Stimulated activated CD4-positive, alpha-beta T cell treated with anti-CD3 and anti-CD28 coated beads, Interleukin-4, amount 100 ng/mL, for 1 hour (primary cell): ENCODE measurements around the gene AOX1.
"Not testable (repeated sequence)": the region's sequence is repeated elsewhere in the genome, so short reads cannot be mapped to it uniquely, and the experiment has no call there.

Experiments used
- DNase-seq: peaks from one replicate; pipeline ENCODE4 v3.0.0-alpha.2; 2020

AOX1 gene

DNA sequence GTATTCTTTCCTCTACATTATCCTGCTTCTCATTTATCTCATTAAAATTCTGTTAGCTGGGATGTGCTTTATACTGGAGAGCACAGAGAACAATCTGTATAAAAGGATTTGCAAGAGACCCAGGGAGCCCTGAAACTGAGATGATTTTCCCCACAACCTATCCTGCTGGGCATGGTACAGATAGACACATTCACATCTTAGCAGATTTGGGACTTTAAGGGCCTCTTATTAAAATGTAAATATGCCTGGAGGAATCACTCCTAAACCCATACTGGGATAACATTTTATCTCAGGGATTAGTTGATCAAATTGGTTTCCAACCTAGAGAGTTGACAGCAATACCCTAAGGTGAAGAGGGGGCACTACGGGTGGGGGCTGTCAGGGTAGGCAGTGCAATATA lies 45.5 kb downstream of the AOX1 start:
- DNase-seq = no peak

- no peak for DNase-seq
Observed at GRCh38 chr2:200634231-200634964, 48.6 kb downstream of the AOX1 start.

DNA sequence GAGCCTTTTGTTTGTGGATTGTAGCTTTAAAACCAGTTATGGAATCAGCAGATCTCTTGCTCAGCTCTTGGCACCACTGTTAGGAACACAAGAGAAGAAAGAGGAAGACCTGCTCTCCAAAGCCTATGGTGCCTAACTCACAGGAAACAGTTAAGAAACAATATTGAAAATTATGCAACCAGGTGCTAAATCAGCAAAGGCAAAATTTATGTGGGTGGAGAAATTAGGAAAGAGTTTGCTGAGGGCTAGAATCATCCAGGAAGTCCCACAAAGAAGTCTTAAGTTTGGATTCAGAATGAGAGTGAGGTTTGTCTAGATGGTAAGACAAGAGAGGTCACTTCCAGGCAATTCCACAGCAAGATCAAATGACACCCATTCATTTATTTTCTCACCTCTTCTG lies 49.4 kb downstream of the AOX1 start:
- no peak for DNase-seq

DNA sequence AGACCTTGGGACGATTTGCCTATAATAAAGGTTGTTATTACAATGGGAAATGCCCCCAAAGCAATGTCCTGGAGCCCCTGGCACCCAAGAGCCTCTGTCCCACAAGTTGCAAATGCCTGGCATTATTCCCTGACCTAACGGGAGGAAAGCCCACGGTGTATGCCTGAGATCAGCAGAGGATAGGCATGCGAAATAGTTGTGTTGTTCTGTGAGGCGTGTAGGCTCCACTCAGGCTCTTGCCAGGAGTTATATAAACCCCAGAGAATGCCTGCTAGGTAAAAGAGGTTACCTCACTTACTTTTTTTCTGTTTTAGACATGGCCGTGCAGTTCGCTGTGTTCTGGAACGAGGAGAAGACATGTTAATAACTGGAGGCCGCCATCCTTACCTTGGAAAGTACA lies 52.1 kb downstream of the AOX1 start:
- DNase-seq = no peak

- DNase-seq = no peak
Observed at GRCh38 chr2:200640176-200640575, 54.4 kb downstream of the AOX1 start.

- no peak for DNase-seq
Observed at GRCh38 chr2:200640901-200641300, 55.1 kb downstream of the AOX1 start.

DNA sequence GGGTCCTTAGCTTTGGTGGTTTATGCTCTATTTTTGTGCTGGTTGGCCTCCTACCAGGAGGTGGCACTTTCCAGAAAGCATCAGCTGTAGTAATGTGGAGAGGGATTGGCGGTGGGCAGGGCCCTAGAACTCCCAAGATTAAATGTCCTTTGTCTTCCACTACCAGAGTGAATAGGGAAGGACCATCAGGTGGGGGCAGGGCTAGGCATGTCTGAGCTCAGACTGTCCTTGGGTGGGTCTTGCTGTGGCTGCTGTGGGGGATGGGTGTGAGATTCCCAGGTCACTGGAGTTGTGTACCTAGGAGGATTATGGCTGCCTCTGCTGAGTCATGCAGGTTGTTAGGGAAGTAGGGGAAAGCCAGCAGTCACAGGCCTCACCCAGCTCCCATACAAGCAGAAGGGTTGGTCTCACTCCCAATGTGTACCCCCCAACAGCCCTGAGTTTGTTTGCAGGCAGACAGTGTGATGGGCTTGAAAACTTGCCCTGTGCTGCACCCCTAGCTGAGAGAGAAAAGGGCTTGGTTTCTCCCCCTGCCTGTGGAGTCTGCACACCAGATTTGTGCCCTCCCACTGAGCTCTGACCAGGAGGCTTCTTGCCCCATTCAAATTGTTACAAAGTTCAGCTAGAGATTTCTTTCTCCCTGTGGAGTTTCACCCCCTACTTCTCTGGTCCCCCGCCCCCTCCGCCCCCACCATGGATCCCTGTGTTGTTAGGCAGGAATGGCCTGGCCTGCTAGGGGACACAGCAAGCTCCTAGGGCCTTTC lies 62.9 kb downstream of the AOX1 start:
- not testable (repeated sequence) for DNase-seq

- DNase-seq = no peak
Observed at GRCh38 chr2:200649724-200650123, 63.9 kb downstream of the AOX1 start.

- DNase-seq = no peak
Observed at GRCh38 chr2:200650195-200650594, 64.4 kb downstream of the AOX1 start.

DNA sequence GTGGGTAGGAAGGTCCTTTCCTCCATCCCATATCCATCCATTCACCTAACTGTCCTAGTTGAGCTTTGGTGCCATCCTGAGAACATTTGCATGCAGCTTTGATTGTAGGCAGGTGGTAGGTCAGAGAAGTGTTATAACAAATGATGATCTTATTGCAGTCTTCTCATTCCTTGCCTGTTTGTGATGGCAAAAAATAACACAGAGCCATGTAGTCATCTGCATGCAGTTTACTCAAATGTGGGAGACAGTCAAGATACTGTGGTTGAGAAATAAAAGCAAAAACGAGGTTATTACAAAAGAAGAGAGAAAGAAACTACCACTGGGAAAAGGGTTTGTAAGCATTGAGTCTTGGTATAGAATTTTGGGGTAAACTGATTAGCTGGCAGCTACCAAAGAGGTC lies 66.3 kb downstream of the AOX1 start:
- DNase-seq = no peak

DNA sequence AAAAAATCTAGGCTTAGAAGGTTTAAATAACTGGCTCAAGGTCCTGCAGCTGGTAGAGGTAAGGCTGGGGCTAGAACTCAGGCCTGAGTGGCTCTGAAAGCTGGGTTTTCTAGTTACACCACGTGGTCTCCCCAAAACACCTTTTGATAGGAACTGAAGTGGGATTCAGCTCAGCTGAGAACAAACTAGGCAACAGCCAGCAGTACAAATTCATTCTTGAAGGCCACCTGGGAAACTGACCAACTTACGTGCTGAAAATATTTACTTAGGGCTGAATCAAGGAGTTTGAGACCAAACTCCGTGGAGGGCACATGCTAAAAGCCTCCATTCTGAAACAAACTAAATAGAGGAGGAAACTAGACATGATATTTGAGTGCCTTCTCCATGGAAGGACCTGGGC lies 67.2 kb downstream of the AOX1 start:
- DNase-seq = no peak

DNA sequence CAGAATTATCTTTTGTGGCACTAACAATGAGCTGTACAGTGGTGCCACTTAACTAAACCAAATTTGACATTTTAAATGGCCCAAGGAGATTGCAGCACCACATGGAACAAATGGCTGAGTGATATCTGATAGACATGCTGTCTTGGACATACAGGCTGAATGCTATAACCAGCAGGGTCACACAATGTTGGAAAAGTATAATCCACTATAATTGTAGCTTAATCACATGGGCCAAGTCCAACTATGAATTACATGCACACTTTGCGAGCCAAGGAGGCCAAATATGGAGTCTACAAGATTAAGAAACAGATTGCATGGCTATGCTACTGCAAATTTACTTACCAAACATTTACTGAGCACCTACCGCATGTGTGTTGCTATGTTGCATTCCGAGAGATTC lies 69.0 kb downstream of the AOX1 start:
- no peak for DNase-seq

DNA sequence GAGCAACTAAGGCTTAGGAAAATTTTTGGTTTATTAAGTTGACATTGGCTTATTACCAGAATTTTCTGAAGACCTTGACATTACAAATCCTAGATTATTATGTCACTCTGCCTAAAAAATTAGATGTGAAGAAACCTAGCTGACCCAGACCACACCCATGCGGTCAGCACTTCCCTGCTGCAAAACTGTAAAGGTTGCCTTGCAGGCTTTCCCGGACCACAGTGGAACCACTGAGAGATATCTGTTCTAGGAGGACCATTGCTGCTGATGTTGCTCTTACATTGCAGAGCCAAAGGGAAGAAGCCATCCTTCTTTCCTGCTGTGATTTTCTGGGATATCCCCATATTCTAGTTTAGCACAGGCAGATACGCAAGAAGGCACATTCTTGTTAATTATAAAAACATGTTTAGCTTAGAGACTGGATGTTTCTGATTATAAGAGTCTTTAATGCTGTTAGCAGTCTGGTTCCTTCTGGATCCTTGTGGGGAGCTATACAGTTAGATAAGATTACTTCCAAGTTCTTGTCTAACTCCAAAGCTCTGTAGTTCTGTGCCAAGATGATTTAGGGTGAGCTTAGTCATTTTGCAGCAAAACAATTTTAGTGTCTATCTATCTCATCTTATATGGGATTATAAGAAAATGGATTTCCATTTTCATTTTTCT lies 70.2 kb downstream of the AOX1 start:
- DNase-seq = no peak

DNA sequence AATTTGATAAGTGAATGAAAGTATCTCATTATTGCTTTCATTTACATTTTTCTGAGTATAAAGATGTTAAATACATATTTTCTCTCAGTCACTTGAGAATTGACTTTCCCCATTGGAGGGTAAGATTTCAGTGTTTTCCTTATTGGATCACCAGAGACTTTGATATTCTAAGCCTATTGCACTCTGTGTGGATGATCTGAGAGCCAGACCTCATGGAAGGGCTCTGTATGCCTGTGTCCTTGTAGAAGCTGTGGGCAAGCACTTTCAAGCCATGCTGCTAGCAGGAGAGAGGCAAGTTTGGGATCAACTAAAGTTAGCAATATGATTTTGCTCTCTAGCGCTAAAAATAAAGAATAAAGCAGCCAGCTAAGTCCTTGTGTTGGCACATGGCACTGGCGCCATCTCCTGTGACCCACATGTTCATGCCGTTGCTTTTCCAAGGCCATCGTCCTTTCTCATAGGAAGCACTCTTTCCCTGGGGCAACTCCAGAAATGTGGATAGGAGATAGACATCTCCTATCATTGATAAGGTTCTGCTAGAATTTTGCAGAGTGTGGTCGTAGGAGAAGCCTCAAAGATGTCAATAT lies 72.6 kb downstream of the AOX1 start:
- no peak for DNase-seq

DNA sequence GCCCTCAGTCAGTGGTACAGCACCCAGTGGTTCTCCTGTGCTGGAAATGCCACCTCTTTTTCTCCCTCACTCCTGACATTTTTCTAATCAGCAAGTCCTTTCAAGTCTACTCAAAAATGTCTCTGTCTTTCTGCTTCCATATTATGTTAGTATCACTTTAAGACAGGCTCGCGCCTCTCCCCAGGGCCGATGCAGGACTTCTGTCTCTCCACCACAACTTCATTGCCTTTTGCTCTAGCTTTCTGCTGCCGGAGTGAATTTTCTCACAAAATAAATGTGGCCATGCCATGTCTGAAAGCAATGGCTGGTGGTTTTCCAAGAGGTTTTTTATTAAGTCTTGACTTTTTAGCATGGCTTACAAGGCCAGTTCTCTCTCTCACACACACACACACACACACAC lies 73.6 kb downstream of the AOX1 start:
- DNase-seq = no peak

DNA sequence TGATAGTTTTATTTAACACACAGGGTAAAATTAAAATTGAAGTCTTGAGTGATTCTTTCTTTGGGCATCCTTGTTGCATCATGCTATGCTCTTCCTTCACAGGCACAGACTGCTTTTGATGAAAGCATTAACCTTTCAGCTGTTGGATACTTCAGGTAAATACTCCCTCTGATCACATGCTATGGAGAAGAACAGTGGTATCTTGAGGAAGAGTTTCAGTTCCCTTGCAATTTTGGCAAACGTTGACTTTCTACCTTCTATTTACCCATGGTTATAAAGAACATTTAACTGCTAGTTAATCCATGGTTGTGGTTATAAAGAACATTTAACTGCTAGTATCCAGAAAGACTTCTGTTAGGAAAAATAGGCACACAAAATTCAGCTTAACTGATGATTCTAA lies 75.7 kb downstream of the AOX1 start:
- DNase-seq = no peak

DNA sequence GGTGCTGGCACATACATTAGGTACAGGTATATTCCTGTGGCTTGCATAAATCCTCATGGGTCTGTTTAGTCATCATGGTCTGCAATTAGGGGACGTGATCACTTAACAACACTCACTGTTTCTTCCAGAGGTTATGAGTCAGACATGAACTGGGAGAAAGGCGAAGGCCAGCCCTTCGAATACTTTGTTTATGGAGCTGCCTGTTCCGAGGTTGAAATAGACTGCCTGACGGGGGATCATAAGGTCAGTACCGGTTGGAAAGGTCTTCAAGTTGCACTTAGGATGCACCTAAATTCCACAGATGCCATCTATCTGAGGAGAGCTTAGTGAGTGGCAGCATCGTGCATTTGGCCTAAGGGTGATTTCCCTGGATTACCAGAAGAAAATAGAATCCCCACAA lies 76.9 kb downstream of the AOX1 start:
- DNase-seq = no peak

GRCh38 chr2:200664770-200665494 lies 79.1 kb downstream of the AOX1 start:
- no peak for DNase-seq

- no peak for DNase-seq
Observed at GRCh38 chr2:200665626-200666453, 80.0 kb downstream of the AOX1 start.

DNA sequence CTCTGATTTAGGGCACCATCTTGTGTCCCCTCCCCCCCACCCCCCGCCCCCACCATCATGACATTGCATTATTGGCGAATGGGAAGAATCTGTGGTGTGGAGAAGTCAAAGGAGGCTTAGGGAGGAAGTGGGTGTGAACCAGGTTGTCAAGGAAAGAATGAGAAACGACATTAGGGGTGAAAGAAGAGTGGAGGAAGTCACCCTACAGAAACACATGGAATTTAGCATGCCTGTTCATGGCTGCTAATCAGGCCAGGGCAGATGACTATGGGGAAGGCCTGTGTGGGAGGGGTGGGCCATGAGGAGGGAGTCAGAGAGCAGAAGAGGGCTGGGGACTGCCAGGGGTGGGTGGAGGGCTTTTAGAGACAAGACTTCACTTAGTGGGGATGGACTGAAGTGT lies 81.6 kb downstream of the AOX1 start:
- DNase-seq = no peak

DNA sequence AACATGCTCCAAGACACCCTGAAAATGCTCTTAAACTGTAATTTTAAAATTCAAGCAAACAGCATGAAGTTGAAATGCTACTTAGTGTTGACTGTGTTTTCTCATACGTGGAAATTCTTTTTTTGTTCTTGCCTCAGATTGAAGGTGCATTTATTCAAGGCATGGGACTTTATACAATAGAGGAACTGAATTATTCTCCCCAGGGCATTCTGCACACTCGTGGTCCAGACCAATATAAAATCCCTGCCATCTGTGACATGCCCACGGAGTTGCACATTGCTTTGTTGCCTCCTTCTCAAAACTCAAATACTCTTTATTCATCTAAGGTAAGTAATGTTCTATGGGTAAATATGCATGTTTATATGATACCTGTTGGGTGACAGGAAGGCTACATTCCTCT lies 82.7 kb downstream of the AOX1 start:
- no peak for DNase-seq

DNA sequence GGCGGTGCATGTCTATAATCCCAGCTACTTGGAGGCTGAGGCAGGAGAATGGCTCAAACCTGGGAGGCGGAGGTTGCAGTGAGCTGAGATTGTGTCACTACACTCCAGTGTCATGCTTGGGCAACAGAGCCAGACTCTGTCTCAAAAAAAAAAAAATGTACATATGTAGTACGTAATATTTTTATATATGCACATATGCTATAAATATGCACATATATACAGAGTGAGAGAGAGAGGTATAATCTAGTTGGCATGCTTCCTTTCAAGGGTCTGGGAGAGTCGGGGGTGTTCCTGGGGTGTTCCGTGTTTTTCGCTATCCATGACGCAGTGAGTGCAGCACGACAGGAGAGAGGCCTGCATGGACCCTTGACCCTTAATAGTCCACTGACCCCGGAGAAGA lies 83.5 kb downstream of the AOX1 start:
- DNase-seq = no peak
